GM12864 (cell line): ENCODE measurements around the gene AGAP3.

Source experiments
- DNase-seq: peaks from one replicate; pipeline ENCODE4 v3.0.0-alpha.2; 2011; ENCODE audit warnings: low read depth
- H3K4me3 ChIP-seq: 2 replicates; pipeline ENCODE4 v1.5.1; 2011; ENCODE audit warnings: mild to moderate bottlenecking, low read depth, low read length, control low read depth
- TF ChIP-seq, protein P1 (sequence below): IDR thresholded peaks from 2 replicates; pipeline ENCODE4 v1.5.1; 2011; ENCODE audit warnings: low read depth, mild to moderate bottlenecking, moderate library complexity, low read length, control low read depth, inconsistent platforms; ENCODE audit errors: missing control alignments

Gene AGAP3

DNA sequence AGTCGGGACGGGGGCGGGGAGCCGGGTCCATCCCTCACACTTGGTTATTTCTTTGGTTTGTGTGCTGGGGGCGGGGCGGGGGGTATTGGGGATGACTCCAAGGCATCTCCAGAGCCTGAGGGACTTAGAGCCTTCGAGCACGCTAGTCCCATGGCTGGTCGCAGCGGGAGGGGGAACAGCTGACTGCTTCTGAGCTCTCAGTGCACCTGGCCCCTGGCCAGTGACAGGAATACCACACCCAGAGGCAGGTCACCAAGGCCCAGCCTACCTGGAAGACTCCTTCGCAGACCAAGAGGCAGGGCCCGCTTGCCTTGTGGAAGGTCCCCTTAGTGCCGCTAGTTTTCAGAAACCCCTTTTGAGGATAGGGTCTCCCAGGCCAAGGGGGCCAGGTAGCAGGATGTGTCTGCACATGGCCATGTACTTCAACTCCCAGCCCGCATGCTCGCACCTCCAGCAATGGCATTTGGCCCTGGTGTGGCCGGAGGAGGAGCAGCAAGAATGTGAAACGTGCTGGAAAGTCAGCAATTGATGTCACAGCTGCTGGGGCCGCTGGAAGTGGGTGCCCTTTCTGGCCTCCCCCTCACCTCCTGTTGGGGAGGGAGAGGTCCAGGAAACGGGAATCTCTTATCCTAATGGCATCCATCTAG, 40.3 kb downstream of the AGAP3 start:
- TF ChIP-seq, protein P1, sequence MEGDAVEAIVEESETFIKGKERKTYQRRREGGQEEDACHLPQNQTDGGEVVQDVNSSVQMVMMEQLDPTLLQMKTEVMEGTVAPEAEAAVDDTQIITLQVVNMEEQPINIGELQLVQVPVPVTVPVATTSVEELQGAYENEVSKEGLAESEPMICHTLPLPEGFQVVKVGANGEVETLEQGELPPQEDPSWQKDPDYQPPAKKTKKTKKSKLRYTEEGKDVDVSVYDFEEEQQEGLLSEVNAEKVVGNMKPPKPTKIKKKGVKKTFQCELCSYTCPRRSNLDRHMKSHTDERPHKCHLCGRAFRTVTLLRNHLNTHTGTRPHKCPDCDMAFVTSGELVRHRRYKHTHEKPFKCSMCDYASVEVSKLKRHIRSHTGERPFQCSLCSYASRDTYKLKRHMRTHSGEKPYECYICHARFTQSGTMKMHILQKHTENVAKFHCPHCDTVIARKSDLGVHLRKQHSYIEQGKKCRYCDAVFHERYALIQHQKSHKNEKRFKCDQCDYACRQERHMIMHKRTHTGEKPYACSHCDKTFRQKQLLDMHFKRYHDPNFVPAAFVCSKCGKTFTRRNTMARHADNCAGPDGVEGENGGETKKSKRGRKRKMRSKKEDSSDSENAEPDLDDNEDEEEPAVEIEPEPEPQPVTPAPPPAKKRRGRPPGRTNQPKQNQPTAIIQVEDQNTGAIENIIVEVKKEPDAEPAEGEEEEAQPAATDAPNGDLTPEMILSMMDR, result no peak
- DNase-seq, result no peak
- no peak overlapping the region for H3K4me3 ChIP-seq

DNA sequence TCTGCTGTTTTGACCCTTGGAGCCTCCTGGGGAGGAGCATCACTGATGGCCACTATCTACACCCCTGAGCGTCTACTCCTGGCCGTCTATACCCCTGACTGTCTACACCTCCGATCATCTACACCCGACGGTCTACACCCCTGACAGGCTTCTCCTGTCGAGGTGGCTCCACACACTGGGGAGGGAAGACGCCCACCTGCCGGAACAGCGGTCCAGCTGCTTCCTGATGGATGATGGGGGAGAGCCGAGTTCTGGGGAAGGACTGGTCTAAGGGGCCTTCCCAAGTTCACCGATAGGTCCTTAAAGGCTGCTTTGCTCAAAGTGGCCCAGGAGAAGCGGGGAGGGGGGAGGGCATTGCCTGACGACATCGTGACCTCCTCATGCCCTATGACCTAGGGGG, 41.9 kb downstream of the AGAP3 start:
- TF ChIP-seq, protein P1, result no peak
- no peak for DNase-seq
- no peak overlapping the region for H3K4me3 ChIP-seq

DNA sequence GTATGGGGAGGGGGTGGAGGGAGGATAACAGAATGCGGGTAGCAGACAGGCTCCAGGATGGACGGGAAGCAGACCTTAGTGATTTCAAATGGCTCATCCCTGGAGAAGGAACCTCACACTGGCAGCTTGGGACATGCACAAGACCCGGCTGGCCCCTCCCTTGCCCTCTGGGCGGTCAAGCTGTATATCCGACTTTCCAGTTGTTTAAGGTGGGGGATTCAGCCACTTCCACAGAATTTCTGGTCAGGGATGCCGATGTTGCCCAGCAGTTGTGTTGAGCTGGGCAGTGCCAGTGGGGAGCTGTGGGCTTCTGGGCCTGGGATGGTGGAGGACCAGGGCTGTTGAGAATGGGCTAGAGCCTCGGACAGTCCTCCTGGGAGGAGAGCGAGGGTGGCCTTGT, 42.4 kb downstream of the AGAP3 start:
- H3K4me3 ChIP-seq, result no peak overlapping the region
- no peak for DNase-seq
- TF ChIP-seq, protein P1, result no peak

DNA sequence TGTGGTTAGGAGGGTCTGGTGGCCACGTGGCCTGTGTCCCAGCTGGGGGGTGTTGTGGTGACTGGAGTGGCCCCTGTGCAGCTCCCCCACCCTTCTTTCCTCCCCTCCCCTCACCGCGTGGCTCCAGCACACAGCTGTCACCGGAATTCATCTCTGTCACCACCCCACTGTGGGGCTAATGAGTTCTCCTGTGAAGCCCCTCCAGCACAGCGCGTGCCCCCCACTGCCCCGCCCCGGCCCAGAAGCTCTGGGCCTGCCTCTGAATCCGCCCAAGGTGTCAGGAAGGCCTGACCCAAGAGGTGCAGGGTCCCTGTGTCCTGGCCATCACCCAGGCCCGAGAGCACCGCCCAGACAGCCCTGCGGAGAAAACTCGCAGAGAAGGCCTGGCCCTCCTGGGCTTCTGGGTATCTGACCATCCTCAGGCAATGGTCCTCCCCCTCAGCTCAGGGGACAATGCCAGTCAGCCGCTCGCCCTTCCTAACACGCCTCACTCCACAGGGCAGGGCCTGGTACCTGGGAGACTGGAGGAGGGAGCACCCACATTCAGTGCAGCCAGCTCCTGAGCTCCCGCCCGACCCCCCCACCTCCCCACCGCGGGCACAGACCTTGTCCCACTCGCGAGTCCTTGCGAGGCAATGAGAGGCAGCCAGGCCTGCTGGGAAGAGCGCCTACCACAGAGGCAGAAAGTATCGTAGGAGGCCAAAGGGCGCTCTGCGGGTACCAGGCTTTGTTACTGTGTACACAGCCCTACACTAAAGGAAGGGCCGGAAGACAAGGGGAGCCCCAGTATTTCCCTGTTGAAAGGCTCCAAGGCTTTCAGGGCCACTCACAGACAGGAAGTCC, 43.1 kb downstream of the AGAP3 start:
- TF ChIP-seq, protein P1, result no peak
- DNase-seq, result no peak
- no peak overlapping the region for H3K4me3 ChIP-seq

DNA sequence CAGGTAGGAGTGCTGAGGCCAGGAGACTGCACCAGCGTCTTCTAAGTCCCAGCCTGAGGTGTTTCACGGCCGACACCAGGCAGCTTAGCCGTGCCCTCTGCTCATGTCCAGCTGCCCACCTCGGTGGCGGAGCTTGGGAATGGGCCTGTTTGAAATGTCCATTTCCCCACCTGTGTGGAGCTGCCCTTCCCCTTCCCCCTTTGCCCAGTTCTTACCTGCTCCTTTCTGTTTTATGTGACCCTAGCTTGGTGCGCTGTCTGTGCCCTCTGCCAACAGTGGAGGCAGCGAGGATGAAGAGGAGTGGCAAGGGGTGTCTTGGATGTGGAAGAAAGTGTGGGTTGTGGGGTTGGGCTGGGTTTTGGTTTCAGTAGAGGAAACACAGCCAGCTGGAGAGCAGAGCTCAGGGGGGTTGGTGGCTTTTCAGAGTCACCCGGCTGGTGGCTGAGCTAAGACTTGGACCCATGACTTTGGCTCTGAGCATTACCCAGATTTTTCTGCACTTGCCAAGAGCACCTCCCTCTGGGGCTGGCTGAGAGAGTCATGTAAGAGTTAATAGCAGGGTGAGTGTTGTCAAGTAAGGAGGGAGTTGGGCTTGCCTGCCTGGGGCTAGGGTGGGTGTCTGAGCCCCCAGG, 43.8 kb downstream of the AGAP3 start:
- no peak overlapping the region for H3K4me3 ChIP-seq
- TF ChIP-seq, protein P1, result no peak
- DNase-seq, result no peak

DNA sequence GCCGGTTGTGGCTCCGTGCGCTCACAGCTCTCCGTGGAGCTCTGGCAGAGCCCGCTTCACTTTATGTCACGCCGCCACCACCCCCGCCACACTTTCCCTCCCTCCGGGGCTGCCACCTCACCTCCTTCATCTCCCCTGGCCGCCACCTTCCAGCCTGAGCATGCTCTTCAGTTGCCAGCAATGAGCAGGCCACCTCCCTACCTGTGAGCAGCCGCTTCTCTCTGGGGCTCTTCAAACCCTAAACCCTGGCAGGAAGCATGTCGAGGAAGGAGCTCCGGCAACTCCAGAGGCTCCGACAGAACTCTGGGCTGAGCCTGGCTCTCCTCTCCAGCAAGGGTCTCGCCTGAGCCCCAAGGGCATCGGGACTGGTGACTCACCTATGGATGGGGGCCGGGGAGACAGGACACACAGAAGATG, 44.5 kb downstream of the AGAP3 start:
- no peak overlapping the region for H3K4me3 ChIP-seq
- TF ChIP-seq, protein P1, result no peak
- no peak for DNase-seq
